Measurements from ENCODE around the gene PTPRG. TPM values are rescaled to one million over a fixed set of nuclear protein-coding genes. Genes with fewer than 3 reads are reported as not detected.

PTPRG gene
- total RNA-seq, 1 experiment from 2014 or later = 32.1 TPM

GRCh38 chr3:61769266-61769990, 208.1 kb downstream of the PTPRG start:
- DNase-seq (ENCODE audit: low read depth, low spot score) (no peak), ATAC-seq (no peak)
- BruUV-seq (replicated peaks) = no TSS peak
- no peaks in the 10 kb centered on the region for H3K9me2 ChIP-seq (ENCODE audit: insufficient read depth)
- CTCF ChIA-PET = no interaction called here
- no peak overlapping the region for H2AFZ ChIP-seq (ENCODE audit: low read depth, low read length, poor library complexity, severe bottlenecking)
- no peak overlapping the region for H3K27ac ChIP-seq (ENCODE audit: low read depth, low read length)
- no peaks in the 10 kb centered on the region for H4K20me1 ChIP-seq (ENCODE audit: insufficient read depth)
- H3K4me3 ChIP-seq (replicated peaks in 1 of 2; ENCODE audit: low read depth in 1 of 2, low read length in 2 of 2) = no peak overlapping the region
- H3K27me3 ChIP-seq (ENCODE audit: insufficient read depth, low read length) = no peaks in the 10 kb centered on the region
- H3K79me2 ChIP-seq (ENCODE audit: insufficient read depth, low read length) = no peaks in the 10 kb centered on the region
- 0 out of 4 replicates have a peak, but pooled peaks cover 0 to 4% of the 10 kb centered on the region in 2 experiments for H3K4me1 ChIP-seq (ENCODE audit: control insufficient read depth in 1 of 2, insufficient read depth in 2 of 2, low read length in 2 of 2)
- H3K9ac ChIP-seq (ENCODE audit: low read length) = no peak overlapping the region
- intact Hi-C loops (cut with micrococcal nuclease) = no loop called here
- POLR2A ChIA-PET = no interaction called here
- H3K36me3 ChIP-seq (ENCODE audit: control insufficient read depth in 1 of 2, insufficient read depth in 2 of 2, low read length in 2 of 2) = no peaks in the 10 kb centered on the region
- H3K9me3 ChIP-seq (ENCODE audit: control insufficient read depth in 1 of 2, insufficient read depth in 1 of 2, low read depth in 1 of 2, low read length in 2 of 2) = no peaks in the 10 kb centered on the region
- no peak overlapping the region for H3K4me2 ChIP-seq (ENCODE audit: low read length)
- RAD21 ChIA-PET (ENCODE audit: low non-redundant PET in 1 of 2, low total read pairs in 2 of 2, uncharacterized antibody in 2 of 2, unreplicated experiment in 2 of 2) = no interaction called here
- no peak for TF ChIP-seq ZBTB33 (IDR thresholded peaks at IDR 0.05; ENCODE audit: extremely low read depth, insufficient replicate concordance, low read length)
- no peak for TF ChIP-seq ATF3 (IDR thresholded peaks at IDR 0.05)
- TF ChIP-seq SIN3A (IDR thresholded peaks at IDR 0.05; ENCODE audit: low read depth) = no peak
- no peak for TF ChIP-seq EZH2phosphoT487 (IDR thresholded peaks at IDR 0.05; ENCODE audit: borderline replicate concordance)
- TF ChIP-seq POLR2AphosphoS5 (IDR thresholded peaks at IDR 0.05; ENCODE audit: low read depth, low read length) = no peak
- TF ChIP-seq JUND (IDR thresholded peaks at IDR 0.05) = no peak
- TF ChIP-seq CEBPB (IDR thresholded peaks at IDR 0.05; ENCODE audit: low read depth) = no peak
- no peak for TF ChIP-seq ZNF274 (IDR thresholded peaks at IDR 0.05; ENCODE audit: low read depth, low read length)
- TF ChIP-seq MAX (IDR thresholded peaks at IDR 0.05) = no peak
- no peak for TF ChIP-seq ZFX (IDR thresholded peaks at IDR 0.05)
- no peak for TF ChIP-seq CTCF (IDR thresholded peaks at IDR 0.05 in 2 of 3, conservative IDR thresholded peaks at IDR 0.05 in 1 of 3; ENCODE audit: borderline replicate concordance in 1 of 3, insufficient read depth in 1 of 3, low read depth in 2 of 3, low read length in 2 of 3)
- TF ChIP-seq YY1 (IDR thresholded peaks at IDR 0.05; ENCODE audit: extremely low read depth, insufficient replicate concordance, low read depth, low read length) = no peak
- TF ChIP-seq TCF7L2 (IDR thresholded peaks at IDR 0.05; ENCODE audit: borderline replicate concordance, extremely low read depth, insufficient read depth, insufficient read length) = no peak
- TF ChIP-seq SRF (IDR thresholded peaks at IDR 0.05; ENCODE audit: low read depth) = no peak
- no peak for TF ChIP-seq CBX3 (IDR thresholded peaks at IDR 0.05; ENCODE audit: low read depth)
- TF ChIP-seq EGR1 (IDR thresholded peaks at IDR 0.05; ENCODE audit: low read depth) = no peak
